ENCODE results near the gene NUP85.

Gene NUP85

DNA sequence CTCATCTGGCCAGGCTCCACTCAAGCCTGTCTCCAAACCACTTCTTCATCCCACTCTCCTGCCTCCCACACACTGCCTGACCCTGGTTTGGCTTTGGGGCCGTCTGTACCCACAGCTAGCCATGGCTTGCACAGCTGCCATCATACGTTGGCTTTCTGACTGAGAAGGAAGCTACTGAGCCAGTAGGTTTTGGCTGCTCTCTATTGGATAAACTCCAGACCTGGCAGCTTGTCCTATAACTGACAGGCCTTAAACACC is 61.6 kb downstream of the NUP85 start:
- no peak for TF ChIP-seq SIN3A (IDR thresholded peaks at IDR 0.05; ENCODE audit: borderline replicate concordance, insufficient read depth, low read length)
- TF ChIP-seq, protein P1, sequence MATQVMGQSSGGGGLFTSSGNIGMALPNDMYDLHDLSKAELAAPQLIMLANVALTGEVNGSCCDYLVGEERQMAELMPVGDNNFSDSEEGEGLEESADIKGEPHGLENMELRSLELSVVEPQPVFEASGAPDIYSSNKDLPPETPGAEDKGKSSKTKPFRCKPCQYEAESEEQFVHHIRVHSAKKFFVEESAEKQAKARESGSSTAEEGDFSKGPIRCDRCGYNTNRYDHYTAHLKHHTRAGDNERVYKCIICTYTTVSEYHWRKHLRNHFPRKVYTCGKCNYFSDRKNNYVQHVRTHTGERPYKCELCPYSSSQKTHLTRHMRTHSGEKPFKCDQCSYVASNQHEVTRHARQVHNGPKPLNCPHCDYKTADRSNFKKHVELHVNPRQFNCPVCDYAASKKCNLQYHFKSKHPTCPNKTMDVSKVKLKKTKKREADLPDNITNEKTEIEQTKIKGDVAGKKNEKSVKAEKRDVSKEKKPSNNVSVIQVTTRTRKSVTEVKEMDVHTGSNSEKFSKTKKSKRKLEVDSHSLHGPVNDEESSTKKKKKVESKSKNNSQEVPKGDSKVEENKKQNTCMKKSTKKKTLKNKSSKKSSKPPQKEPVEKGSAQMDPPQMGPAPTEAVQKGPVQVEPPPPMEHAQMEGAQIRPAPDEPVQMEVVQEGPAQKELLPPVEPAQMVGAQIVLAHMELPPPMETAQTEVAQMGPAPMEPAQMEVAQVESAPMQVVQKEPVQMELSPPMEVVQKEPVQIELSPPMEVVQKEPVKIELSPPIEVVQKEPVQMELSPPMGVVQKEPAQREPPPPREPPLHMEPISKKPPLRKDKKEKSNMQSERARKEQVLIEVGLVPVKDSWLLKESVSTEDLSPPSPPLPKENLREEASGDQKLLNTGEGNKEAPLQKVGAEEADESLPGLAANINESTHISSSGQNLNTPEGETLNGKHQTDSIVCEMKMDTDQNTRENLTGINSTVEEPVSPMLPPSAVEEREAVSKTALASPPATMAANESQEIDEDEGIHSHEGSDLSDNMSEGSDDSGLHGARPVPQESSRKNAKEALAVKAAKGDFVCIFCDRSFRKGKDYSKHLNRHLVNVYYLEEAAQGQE (IDR thresholded peaks at IDR 0.05; ENCODE audit: insufficient read depth in 1 of 2, low read depth in 2 of 2, low read length in 2 of 2) = no peak
- TF ChIP-seq FOXP2 (optimal IDR thresholded peaks at IDR 0.05; ENCODE audit: borderline replicate concordance, extremely low read depth, extremely low read length, insufficient read depth) = no peak
- TF ChIP-seq TAF1 (IDR thresholded peaks at IDR 0.05; ENCODE audit: borderline replicate concordance, insufficient read depth, low read length) = no peak
- TF ChIP-seq POLR2AphosphoS5 (IDR thresholded peaks at IDR 0.05; ENCODE audit: low read depth, low read length) = no peak

DNA sequence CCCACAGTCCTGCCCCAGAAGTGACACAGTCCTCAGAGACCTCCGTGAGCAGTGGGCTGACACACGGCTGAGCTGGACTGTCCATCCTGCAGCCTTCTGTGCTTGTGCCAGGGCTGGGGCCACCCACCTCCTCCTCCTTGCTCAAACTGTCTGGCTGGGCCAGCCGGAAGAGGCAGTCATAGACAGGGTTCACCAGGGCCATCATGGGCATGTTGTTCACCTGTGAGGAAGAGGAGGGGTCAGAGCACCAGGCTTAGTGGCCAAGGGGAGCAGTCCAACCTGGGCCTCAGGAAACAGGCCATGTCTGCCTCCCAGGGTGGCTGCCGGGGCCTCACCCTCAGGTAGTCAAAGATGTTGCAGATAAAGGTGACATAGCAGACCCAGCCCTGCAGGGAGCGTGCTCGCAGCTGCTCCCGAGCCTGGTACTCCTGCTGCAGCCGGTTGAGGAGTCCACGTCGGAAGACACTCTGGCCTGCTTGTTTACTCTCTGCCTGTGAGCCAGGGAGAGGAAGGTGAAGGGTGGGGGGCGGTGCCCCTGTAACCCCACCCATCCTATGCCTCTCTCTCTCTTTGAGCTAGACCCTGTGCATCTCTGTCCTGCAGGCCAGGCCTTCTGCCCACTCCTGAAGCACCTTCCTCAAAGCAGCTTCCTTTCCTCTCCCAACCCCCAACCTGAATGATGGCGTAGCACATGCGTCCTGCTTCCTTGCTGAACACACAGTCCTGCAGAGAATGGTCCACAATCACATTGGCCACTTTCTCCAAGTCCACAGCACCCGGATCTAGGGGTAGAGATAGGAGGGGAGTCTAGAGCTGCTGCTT is 62.1 kb downstream of the NUP85 start:
- peak; percentile 20 for TF ChIP-seq FOXP2 (optimal IDR thresholded peaks at IDR 0.05; ENCODE audit: borderline replicate concordance, extremely low read depth, extremely low read length, insufficient read depth)
- TF ChIP-seq, protein P1 (IDR thresholded peaks at IDR 0.05; ENCODE audit: insufficient read depth in 1 of 2, low read depth in 2 of 2, low read length in 2 of 2) = no peak

DNA sequence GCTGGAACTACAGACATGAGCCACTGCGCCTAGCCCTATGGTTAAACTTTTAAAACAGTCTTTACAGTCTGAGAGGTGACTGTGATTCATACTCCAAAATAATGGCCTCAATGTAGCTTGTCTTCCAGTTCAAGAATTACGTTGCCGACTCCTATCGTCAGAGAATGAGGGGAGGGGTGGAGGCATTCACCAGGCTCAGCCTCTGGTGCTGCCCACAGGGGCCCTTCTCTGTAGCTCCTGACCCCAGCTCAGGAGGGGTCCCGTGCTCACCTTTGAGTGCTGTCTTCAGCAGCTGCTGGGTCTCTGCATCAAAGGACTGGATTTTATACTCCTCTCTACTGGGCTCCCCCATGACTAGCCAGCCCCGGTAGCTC is 64.4 kb downstream of the NUP85 start:
- TF ChIP-seq, protein P1 (IDR thresholded peaks at IDR 0.05; ENCODE audit: insufficient read depth in 1 of 2, low read depth in 2 of 2, low read length in 2 of 2) = no peak
- no peak for TF ChIP-seq TAF1 (IDR thresholded peaks at IDR 0.05; ENCODE audit: borderline replicate concordance, insufficient read depth, low read length)
- TF ChIP-seq FOXP2 (optimal IDR thresholded peaks at IDR 0.05; ENCODE audit: borderline replicate concordance, extremely low read depth, extremely low read length, insufficient read depth) = no peak
- no peak for TF ChIP-seq SIN3A (IDR thresholded peaks at IDR 0.05; ENCODE audit: borderline replicate concordance, insufficient read depth, low read length)
- no peak for TF ChIP-seq POLR2AphosphoS5 (IDR thresholded peaks at IDR 0.05; ENCODE audit: low read depth, low read length)

DNA sequence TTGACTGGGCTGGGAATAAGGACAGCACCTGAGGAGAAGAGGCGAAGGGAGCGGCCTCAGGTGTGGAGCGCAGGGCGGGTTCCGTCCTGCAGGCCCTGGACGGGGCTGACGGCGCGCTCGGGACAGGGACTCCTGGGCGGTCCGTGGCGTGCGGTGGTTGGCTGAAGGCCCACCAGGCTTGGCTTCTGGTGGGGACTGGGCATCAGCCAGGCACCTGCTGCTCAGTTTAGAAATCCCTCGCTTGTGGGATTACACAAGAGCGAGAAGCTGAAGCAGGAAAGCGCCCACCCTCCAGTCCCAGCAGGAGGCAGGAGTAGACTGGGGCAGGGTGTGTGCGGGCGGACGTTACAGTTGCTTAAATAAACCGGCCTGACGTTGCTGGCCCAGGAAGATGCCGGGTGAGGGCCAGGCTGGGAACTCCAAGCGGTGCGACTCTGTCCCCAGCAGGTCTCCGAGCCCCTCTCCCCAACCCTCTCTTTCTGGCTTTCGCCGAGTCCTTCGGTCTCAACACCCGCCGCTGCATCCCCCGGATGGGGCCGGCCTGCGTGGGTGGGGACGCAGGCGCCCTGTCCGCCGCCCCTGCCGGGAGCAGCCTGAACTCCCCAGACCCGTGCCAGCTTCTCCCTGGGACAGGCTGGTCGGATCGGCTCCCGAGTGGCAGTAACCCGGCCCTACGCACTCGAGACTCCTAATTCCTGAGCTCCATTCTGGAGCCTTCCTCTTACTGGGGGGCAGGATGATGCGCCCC is 64.9 kb downstream of the NUP85 start:
- TF ChIP-seq, protein P1 (IDR thresholded peaks at IDR 0.05; ENCODE audit: insufficient read depth in 1 of 2, low read depth in 2 of 2, low read length in 2 of 2) = 0 out of 4 replicates have a peak, but pooled peaks of 1 of the 2 experiments have one; percentile 18
- TF ChIP-seq TAF1 (IDR thresholded peaks at IDR 0.05; ENCODE audit: borderline replicate concordance, insufficient read depth, low read length) (0 out of 2 replicates have a peak, but pooled peaks have one; percentile 10), FOXP2 (optimal IDR thresholded peaks at IDR 0.05; ENCODE audit: borderline replicate concordance, extremely low read depth, extremely low read length, insufficient read depth) (no peak), POLR2AphosphoS5 (IDR thresholded peaks at IDR 0.05; ENCODE audit: low read depth, low read length) (peak; percentile 52)
